Fibroblast of upper back skin (primary cell): ENCODE data around the gene ACBD3.

Experiments
- DNase-seq: peaks from one replicate; pipeline ENCODE4 v3.0.0-alpha.2; 2013

Gene ACBD3

GRCh38 chr1:226110249-226111097, 76.1 kb downstream of the ACBD3 start:
- DNase-seq = peak; percentile 29

DNA sequence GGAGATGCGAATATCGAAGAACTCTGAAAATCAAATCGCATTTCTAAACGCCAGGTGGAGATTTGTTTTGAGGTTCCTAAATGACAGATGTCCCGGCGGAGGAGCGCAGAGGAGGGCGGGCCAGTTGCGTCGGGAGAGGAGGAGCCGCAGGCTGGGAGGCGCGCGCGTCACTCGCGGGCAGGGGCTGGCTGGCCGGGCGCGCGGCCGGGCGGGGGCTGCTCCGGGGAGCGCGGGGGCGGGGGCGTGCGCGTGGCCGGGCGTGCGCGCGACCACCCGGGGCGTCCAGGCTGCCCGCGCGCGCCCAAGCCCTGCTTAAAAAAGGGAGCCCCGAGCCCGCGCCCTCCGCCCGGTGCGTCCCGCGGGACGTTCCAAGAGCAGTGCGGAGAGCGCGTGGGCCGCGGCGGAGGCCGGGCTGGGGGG, 76.7 kb downstream of the ACBD3 start:
- DNase-seq = peak; percentile 74

GRCh38 chr1:226108935-226109828, 77.4 kb downstream of the ACBD3 start:
- peak; percentile 27 for DNase-seq

GRCh38 chr1:226107471-226108460, 78.8 kb downstream of the ACBD3 start:
- DNase-seq = no peak

DNA sequence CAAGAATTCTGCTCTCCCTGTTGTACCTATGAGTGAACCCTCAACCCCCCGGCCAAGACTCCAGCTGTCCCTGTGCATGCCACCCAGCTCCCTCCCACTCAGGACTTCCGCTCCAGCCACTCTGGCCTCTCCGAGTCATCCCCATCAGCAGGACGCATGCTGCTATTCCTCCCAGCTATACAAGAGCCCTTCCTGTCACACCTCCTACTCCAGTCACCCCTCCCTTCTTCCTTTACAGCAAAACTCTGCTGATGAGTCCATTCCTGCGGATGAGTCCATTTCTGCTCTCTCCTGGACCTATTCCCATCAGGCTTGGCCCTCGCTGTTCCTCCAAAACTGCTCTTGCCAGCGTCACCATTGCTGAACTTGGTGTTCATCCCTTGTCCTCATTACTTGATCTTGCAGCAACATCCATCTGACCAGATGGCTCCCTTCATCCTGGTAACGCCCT, 81.8 kb downstream of the ACBD3 start:
- DNase-seq = no peak

- DNase-seq = no peak
Observed at GRCh38 chr1:226100436-226101391, 85.8 kb downstream of the ACBD3 start.

DNA sequence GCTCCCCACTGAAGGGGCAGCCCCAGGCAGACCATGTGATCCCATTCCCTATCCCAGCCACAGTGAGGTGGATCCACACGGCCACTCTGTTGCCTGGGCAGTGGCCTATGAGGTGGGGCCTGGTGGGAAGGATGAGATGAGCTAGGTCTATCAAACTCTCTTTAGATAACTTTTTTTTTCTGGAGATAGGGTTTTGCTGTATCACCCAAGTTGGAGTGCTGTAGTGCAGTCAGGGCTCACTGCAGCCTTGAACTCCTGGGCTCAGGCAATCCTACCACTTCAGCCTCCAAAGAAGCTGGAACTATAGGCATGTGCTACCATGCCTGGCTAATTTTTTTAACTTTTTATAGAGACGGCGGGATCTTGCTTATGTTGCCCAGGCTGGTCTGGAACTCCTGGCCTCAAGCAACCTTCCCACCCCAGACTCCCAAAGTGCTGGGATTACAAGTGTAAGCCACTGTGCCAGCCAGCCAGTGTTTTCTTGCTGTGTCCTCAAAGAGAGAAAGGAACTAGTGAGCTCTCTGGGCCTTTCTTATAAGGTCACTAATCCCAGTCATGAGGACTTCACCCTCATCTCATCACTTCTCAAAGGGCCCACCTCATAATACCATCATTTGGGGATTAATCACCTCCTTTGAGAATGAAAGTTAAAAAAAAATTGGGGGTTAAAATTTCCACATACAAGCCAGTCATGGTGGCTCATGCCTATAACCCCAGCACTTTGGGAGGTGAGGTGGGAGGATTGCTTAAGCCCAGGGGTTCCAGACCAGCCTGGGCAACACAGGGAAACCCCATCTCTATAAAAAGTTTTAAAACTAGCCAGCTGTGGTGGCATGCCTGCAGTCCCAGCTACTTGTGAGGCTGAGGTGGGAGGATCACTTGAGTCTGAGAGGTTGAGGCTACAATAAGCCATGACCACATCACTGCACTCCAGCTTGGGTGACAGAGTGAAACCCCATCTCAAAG, 87.4 kb downstream of the ACBD3 start:
- DNase-seq = no peak

DNA sequence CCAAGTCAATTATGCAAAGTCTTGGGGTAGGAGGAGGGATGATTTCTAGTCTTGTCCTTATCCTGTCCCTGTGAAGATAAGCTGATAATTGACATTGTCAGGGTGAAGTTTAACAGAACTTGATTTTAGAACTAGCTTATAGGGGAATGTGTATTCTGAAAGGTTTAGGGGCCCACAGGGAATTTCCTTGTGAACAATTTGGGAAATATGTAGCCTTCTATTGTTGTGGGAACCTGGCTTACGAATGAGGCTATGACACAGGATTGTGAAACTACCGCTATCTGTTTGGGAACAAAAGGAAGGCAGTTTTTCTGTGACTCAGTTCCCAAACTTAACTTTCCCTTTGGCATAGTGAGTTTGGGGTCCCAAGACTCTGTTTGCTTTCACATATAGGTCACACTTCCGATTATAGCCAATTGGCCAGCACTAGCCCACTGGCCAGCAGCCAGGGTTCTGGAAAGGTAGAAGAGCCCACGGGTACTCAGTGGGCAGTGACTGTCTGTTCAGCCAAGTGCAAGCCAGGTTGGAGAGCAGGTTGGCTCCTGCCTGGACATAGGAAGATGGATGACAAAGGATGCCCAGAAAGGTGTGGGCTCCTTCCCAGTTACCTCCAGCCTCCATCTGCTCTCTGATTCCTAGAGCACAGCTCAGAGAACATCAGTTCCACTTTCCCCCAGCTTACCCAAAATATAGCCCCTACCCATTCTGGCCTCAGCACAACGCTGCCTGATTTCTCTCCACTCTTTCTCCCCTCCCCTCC, 88.5 kb downstream of the ACBD3 start:
- DNase-seq = peak; percentile 81

DNA sequence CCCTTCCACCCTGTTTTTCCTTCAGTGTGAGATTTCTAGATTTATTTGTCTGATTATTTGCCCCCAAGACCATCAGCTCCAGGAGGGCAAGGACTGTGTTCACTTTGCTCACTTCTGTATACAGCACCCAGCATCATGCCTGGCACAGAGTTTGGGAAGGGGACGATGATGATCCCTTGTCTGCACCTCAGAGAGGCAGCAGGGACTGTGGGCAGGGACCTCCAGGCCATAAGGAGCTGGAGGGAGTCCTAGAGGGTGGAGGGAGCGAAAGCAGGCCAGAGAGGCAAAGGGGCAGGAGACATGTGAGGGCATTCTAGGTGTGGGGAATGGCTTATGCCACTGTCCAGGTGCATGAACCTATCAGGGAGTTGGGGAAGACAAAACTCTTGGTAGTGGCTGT, 91.3 kb downstream of the ACBD3 start:
- no peak for DNase-seq
